Measurements from ENCODE around the gene NEU3.
"Not testable (repeated sequence)": the region's sequence is repeated elsewhere in the genome, so short reads cannot be mapped to it uniquely, and the experiment has no call there.

The NEU3 gene

GRCh38 chr11:74984070-74984469 is 4.7 kb upstream of the NEU3 start:
- Histone ChIP-seq H3K4me2 (ENCODE audit: low read length) (no peak overlapping the region), H3K9me3 (ENCODE audit: insufficient read depth, low read length) (no peaks in the 10 kb centered on the region), H4K20me1 (ENCODE audit: insufficient read depth, low read length) (peaks cover 5% of the 10 kb centered on the region), H2AFZ (ENCODE audit: low read depth, low read length) (no peak overlapping the region), H3K4me3 (ENCODE audit: low read length) (no peak overlapping the region), H3K36me3 (replicated peaks; ENCODE audit: low read depth, low read length) (peaks cover 21% of the 10 kb centered on the region), H3K9ac (ENCODE audit: low read length) (no peak overlapping the region), H3K27me3 (ENCODE audit: low read depth, low read length) (no peaks in the 10 kb centered on the region), H3K27ac (ENCODE audit: low read length) (no peak overlapping the region), H3K79me2 (ENCODE audit: low read length) (peaks cover 3% of the 10 kb centered on the region; the same call in 1 of the 2 replicates), H3K4me1 (ENCODE audit: low read length) (peaks cover 10% of the 10 kb centered on the region)
- TF ChIP-seq CTCF (IDR thresholded peaks at IDR 0.05; ENCODE audit: low read depth, low read length) (no peak), EZH2phosphoT487 (IDR thresholded peaks at IDR 0.05; ENCODE audit: low read depth) (no peak)

GRCh38 chr11:74984730-74985129 is 4.0 kb upstream of the NEU3 start:
- Histone ChIP-seq H3K27me3 (ENCODE audit: low read depth, low read length) (no peaks in the 10 kb centered on the region), H2AFZ (ENCODE audit: low read depth, low read length) (no peak overlapping the region), H3K9ac (ENCODE audit: low read length) (no peak overlapping the region), H3K9me3 (ENCODE audit: insufficient read depth, low read length) (no peaks in the 10 kb centered on the region), H3K79me2 (ENCODE audit: low read length) (peaks cover 9% of the 10 kb centered on the region), H3K4me1 (ENCODE audit: low read length) (peaks cover 13% of the 10 kb centered on the region), H3K36me3 (replicated peaks; ENCODE audit: low read depth, low read length) (peaks cover 14% of the 10 kb centered on the region), H4K20me1 (ENCODE audit: insufficient read depth, low read length) (peaks cover 2% of the 10 kb centered on the region), H3K4me3 (ENCODE audit: low read length) (no peak overlapping the region), H3K4me2 (ENCODE audit: low read length) (no peak overlapping the region), H3K27ac (ENCODE audit: low read length) (no peak overlapping the region)
- TF ChIP-seq CTCF (IDR thresholded peaks at IDR 0.05; ENCODE audit: low read depth, low read length) (no peak), EZH2phosphoT487 (IDR thresholded peaks at IDR 0.05; ENCODE audit: low read depth) (no peak)

GRCh38 chr11:74989260-74989638 is 516 bp downstream of the NEU3 start:
- Histone ChIP-seq H3K4me3 (ENCODE audit: low read length) (peak overlapping the region; percentile 91), H3K36me3 (replicated peaks; ENCODE audit: low read depth, low read length) (peaks cover 8% of the 10 kb centered on the region), H3K4me2 (ENCODE audit: low read length) (peak overlapping the region; percentile 92), H2AFZ (ENCODE audit: low read depth, low read length) (peak overlapping the region; percentile 91), H4K20me1 (ENCODE audit: insufficient read depth, low read length) (no peaks in the 10 kb centered on the region), H3K9me3 (ENCODE audit: insufficient read depth, low read length) (no peaks in the 10 kb centered on the region), H3K79me2 (ENCODE audit: low read length) (peaks cover 19% of the 10 kb centered on the region), H3K4me1 (ENCODE audit: low read length) (peaks cover 26% of the 10 kb centered on the region), H3K9ac (ENCODE audit: low read length) (peak overlapping the region; percentile 86), H3K27ac (ENCODE audit: low read length) (peak overlapping the region; percentile 45), H3K27me3 (ENCODE audit: low read depth, low read length) (no peaks in the 10 kb centered on the region)
- TF ChIP-seq CTCF (IDR thresholded peaks at IDR 0.05; ENCODE audit: low read depth, low read length) (no peak), EZH2phosphoT487 (IDR thresholded peaks at IDR 0.05; ENCODE audit: low read depth) (no peak)

GRCh38 chr11:74990150-74990549 is 1.4 kb downstream of the NEU3 start:
- peak overlapping the region; percentile 91; the same call in 1 of the 2 replicates for H3K4me3 ChIP-seq (ENCODE audit: low read length)
- H3K36me3 ChIP-seq (replicated peaks; ENCODE audit: low read depth, low read length), result peaks cover 17% of the 10 kb centered on the region
- peaks cover 19% of the 10 kb centered on the region for H3K79me2 ChIP-seq (ENCODE audit: low read length)
- not testable (repeated sequence) for H2AFZ ChIP-seq (ENCODE audit: low read depth, low read length); H4K20me1 ChIP-seq (ENCODE audit: insufficient read depth, low read length); H3K9me3 ChIP-seq (ENCODE audit: insufficient read depth, low read length); H3K27ac ChIP-seq (ENCODE audit: low read length); H3K9ac ChIP-seq (ENCODE audit: low read length); H3K27me3 ChIP-seq (ENCODE audit: low read depth, low read length)
- peaks cover 23% of the 10 kb centered on the region for H3K4me1 ChIP-seq (ENCODE audit: low read length)
- peak overlapping the region; percentile 92 for H3K4me2 ChIP-seq (ENCODE audit: low read length)

GRCh38 chr11:74990941-74991340 is 2.2 kb downstream of the NEU3 start:
- H3K27ac ChIP-seq (ENCODE audit: low read length), result no peak overlapping the region
- TF ChIP-seq CTCF (IDR thresholded peaks at IDR 0.05; ENCODE audit: low read depth, low read length) (no peak), EZH2phosphoT487 (IDR thresholded peaks at IDR 0.05; ENCODE audit: low read depth) (no peak)
- H3K9ac ChIP-seq (ENCODE audit: low read length), result no peak overlapping the region
- no peak overlapping the region for H2AFZ ChIP-seq (ENCODE audit: low read depth, low read length)
- peaks cover 18% of the 10 kb centered on the region for H3K36me3 ChIP-seq (replicated peaks; ENCODE audit: low read depth, low read length)
- peaks cover 19% of the 10 kb centered on the region for H3K79me2 ChIP-seq (ENCODE audit: low read length)
- H3K4me3 ChIP-seq (ENCODE audit: low read length), result no peak overlapping the region
- peaks cover 23% of the 10 kb centered on the region for H3K4me1 ChIP-seq (ENCODE audit: low read length)
- no peaks in the 10 kb centered on the region for H4K20me1 ChIP-seq (ENCODE audit: insufficient read depth, low read length)
- H3K4me2 ChIP-seq (ENCODE audit: low read length), result no peak overlapping the region
- H3K9me3 ChIP-seq (ENCODE audit: insufficient read depth, low read length), result no peaks in the 10 kb centered on the region
- no peaks in the 10 kb centered on the region for H3K27me3 ChIP-seq (ENCODE audit: low read depth, low read length)
